NCI-H1105 (cell line): Measurements from ENCODE around the gene SS18L1.
A peak's percentile ranks its signal among the peaks of the same experiment; 100 is the strongest.

Experiments used
- DNase-seq: peaks from one replicate; lab custom pipeline; 2025; lab: John Stamatoyannopoulos, UW

SS18L1 gene

GRCh38 chr20:62195736-62196135 is 52.2 kb downstream of the SS18L1 start:
- DNase-seq = no peak

- DNase-seq = no peak
These were observed 52.7 kb downstream of the SS18L1 start for GRCh38 chr20:62196286-62196685.

- DNase-seq = no peak
These were observed 53.7 kb downstream of the SS18L1 start for GRCh38 chr20:62197311-62197710.

- DNase-seq = no peak
These were observed 54.2 kb downstream of the SS18L1 start for GRCh38 chr20:62197801-62198200.

GRCh38 chr20:62198496-62198895 is 54.9 kb downstream of the SS18L1 start:
- DNase-seq = no peak

- no peak for DNase-seq
These were observed 55.4 kb downstream of the SS18L1 start for GRCh38 chr20:62198931-62199330.

- DNase-seq = no peak
These were observed 57.1 kb downstream of the SS18L1 start for GRCh38 chr20:62200491-62201172.

- no peak for DNase-seq
These were observed 57.9 kb downstream of the SS18L1 start for GRCh38 chr20:62201173-62202082.

GRCh38 chr20:62202083-62202395 is 58.5 kb downstream of the SS18L1 start:
- DNase-seq = no peak

- DNase-seq = no peak
These were observed 59.3 kb downstream of the SS18L1 start for GRCh38 chr20:62202676-62203377.

GRCh38 chr20:62203378-62204030 is 59.9 kb downstream of the SS18L1 start:
- DNase-seq = no peak

GRCh38 chr20:62205618-62206387 is 62.2 kb downstream of the SS18L1 start:
- DNase-seq = no peak

GRCh38 chr20:62206388-62206775 is 62.8 kb downstream of the SS18L1 start:
- DNase-seq = no peak

- DNase-seq = no peak
These were observed 64.7 kb downstream of the SS18L1 start for GRCh38 chr20:62208061-62208794.

- no peak for DNase-seq
These were observed 65.5 kb downstream of the SS18L1 start for GRCh38 chr20:62208795-62209755.

- no peak for DNase-seq
These were observed 66.4 kb downstream of the SS18L1 start for GRCh38 chr20:62209850-62210495.

- DNase-seq = peak; percentile 84
These were observed 66.9 kb downstream of the SS18L1 start for GRCh38 chr20:62210496-62210855.

- DNase-seq = no peak
These were observed 67.6 kb downstream of the SS18L1 start for GRCh38 chr20:62211216-62211615.

- DNase-seq = no peak
These were observed 68.3 kb downstream of the SS18L1 start for GRCh38 chr20:62211769-62212288.
